Smooth muscle cell (in vitro differentiated cells): Measurements from ENCODE around the gene ALK. TPM values are rescaled to one million over a fixed set of nuclear protein-coding genes. Genes with fewer than 3 reads are reported as not detected.
A peak's percentile ranks its signal among the peaks of the same experiment; 100 is the strongest.

Experiments used
- DNase-seq: peaks from one replicate; lab custom pipeline; 2025; ENCODE audit not compliant: unreplicated experiment; lab: John Stamatoyannopoulos, UW
- H2AFZ ChIP-seq: fragments of 200-600 bp; sonication (generic); 2 replicates; pipeline ENCODE4 v1.6.0; 2016; ENCODE audit warnings: antibody characterized with exemption, low read depth, mild to moderate bottlenecking
- H3F3A ChIP-seq: fragments of 200-600 bp; sonication (generic); 2 replicates; pipeline ENCODE4 v1.6.0; 2017; ENCODE audit warnings: antibody characterized with exemption, low read depth
- H3K27ac ChIP-seq: fragments of 200-600 bp; sonication (generic); 2 replicates; pipeline ENCODE4 v1.5.1; 2016; ENCODE audit warnings: low read depth, mild to moderate bottlenecking
- H3K27me3 ChIP-seq: fragments of 200-600 bp; sonication (generic); 2 replicates; pipeline ENCODE4 v1.6.1; 2016; ENCODE audit warnings: low read depth, mild to moderate bottlenecking
- H3K36me3 ChIP-seq: fragments of 200-600 bp; sonication (generic); 2 replicates; pipeline ENCODE4 v1.5.1; 2016; ENCODE audit warnings: low read depth
- H3K4me1 ChIP-seq: fragments of 200-600 bp; sonication (generic); 2 replicates; pipeline ENCODE4 v1.5.1; 2016; ENCODE audit warnings: low read depth
- H3K4me2 ChIP-seq: fragments of 200-600 bp; sonication (generic); 2 replicates; pipeline ENCODE4 v1.6.0; 2016; ENCODE audit warnings: mild to moderate bottlenecking
- H3K4me3 ChIP-seq: fragments of 200-600 bp; sonication (generic); 2 replicates; pipeline ENCODE4 v1.5.1; 2016; ENCODE audit warnings: mild to moderate bottlenecking
- H3K79me2 ChIP-seq: fragments of 200-600 bp; sonication (generic); 2 replicates; pipeline ENCODE4 v1.6.0; 2016; ENCODE audit warnings: low read depth, mild to moderate bottlenecking
- H3K9ac ChIP-seq: fragments of 200-600 bp; sonication (generic); 2 replicates; pipeline ENCODE4 v1.6.0; 2016; ENCODE audit warnings: low read depth
- H3K9me3 ChIP-seq: fragments of 200-600 bp; sonication (generic); replicated peaks from 2 replicates; pipeline ENCODE4 v1.5.1; 2016; ENCODE audit warnings: low read depth
- H4K20me1 ChIP-seq: fragments of 200-600 bp; sonication (generic); 2 replicates; pipeline ENCODE4 v1.6.0; 2016; ENCODE audit warnings: low read depth
- WGBS: methylation state at CpG from one replicate; pipeline ENCODE4 v1.1.7; 2016; ENCODE audit warnings: low lambda C conversion rate; 5-methylcytosine and 5-hydroxymethylcytosine counted together
- polyA plus RNA-seq: library from polyadenylated mRNA; unstranded; fragments of >200 nt; fragmentation: Nextera tagmentation; extraction: Ambion mirVana; gene quantifications from 2 replicates; pipeline ENCODE4 v1.2.1, GENCODE V29; 2016
- total RNA-seq: library from RNA; depleted of rRNA; stranded (reverse); fragments of >200 nt; gene quantifications from 2 replicates; pipeline ENCODE4 v1.2.3, GENCODE V29; 2014
- TF ChIP-seq, protein P1 (sequence below): fragments of 200-600 bp; sonication (generic); IDR thresholded peaks from 2 replicates; pipeline ENCODE4 v1.5.1; 2017; ENCODE audit warnings: borderline replicate concordance, mild to moderate bottlenecking, antibody characterized with exemption; ENCODE audit not compliant: insufficient read depth, poor library complexity, severe bottlenecking

ALK gene
- total and polyA plus RNA-seq, 2 experiments from 2014 or later = 0.13 to 0.19 TPM

DNA sequence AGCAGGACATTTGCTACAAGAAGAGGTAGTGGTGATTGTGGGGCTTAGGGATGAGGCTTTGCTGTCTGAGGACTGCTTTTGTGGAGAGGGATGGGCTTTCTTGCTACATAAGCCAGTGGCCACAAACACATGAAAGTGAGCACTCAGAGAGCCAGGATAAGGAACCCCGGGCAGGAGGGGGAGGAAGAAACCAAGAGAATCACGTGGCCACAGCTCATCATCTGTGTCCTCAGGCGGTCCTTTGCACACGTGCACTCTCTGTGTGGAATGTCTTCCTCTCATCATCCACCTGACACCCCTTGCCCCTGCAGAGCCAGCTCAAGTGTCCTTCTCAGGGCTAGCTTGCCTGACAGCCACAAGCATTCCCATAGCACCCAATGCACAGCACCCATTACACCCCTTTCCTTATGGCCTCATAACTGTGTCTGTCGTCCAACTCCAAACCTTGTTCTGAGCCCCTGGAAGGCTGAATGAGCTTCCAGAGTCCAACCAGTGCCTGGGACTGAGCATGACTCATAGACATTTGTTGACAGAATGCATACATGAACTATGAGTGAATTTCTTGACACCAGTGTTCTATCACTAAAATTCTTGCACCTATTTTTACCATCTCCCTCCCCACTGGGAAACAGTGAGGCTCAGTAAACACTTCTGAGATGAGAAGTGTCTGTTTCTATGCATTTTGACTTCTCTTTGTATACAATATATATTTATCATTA is 398.3 kb downstream of the ALK start:
- peaks cover 5% of the 10 kb centered on the region for H3K27me3 ChIP-seq
- DNase-seq = no peak
- no peak overlapping the region for H2AFZ ChIP-seq
- no peaks in the 10 kb centered on the region for H3K36me3 ChIP-seq
- peak overlapping the region; percentile 45 for H3K4me2 ChIP-seq
- H3K4me3 ChIP-seq = no peak overlapping the region
- no peak overlapping the region for H3K27ac ChIP-seq
- no peaks in the 10 kb centered on the region for H4K20me1 ChIP-seq
- no peak overlapping the region for H3K9ac ChIP-seq
- TF ChIP-seq, protein P1, sequence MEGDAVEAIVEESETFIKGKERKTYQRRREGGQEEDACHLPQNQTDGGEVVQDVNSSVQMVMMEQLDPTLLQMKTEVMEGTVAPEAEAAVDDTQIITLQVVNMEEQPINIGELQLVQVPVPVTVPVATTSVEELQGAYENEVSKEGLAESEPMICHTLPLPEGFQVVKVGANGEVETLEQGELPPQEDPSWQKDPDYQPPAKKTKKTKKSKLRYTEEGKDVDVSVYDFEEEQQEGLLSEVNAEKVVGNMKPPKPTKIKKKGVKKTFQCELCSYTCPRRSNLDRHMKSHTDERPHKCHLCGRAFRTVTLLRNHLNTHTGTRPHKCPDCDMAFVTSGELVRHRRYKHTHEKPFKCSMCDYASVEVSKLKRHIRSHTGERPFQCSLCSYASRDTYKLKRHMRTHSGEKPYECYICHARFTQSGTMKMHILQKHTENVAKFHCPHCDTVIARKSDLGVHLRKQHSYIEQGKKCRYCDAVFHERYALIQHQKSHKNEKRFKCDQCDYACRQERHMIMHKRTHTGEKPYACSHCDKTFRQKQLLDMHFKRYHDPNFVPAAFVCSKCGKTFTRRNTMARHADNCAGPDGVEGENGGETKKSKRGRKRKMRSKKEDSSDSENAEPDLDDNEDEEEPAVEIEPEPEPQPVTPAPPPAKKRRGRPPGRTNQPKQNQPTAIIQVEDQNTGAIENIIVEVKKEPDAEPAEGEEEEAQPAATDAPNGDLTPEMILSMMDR = no peak
- 67% methylated on average over 3 of the region's 5 CpGs for WGBS
- no peaks in the 10 kb centered on the region for H3K79me2 ChIP-seq
- H3F3A ChIP-seq = peaks cover 2% of the 10 kb centered on the region
- H3K9me3 ChIP-seq = no peaks in the 10 kb centered on the region
- no peaks in the 10 kb centered on the region for H3K4me1 ChIP-seq

DNA sequence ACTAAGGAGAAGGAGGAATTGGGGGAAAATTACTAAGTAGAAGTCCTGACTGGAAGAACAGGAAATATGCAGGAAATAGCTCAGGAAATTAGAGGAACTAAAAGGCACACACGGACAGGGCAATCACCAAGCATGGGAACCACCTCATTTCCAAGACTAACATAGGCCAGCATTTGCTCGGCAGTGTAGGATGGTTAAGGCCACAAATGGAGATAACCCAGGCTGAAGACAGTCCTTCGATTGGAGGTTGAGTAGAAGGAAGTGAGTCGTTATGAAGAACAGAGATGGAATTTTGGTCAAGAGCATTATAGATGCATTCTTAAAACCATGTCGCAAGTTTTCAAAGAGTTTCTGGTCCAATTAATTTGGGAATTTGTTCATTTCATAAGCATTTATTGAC is 401.4 kb downstream of the ALK start:
- Histone ChIP-seq H3K79me2 (no peaks in the 10 kb centered on the region), H3K27ac (no peak overlapping the region)
- WGBS = 40% methylated on average over 5 of the region's 5 CpGs

DNA sequence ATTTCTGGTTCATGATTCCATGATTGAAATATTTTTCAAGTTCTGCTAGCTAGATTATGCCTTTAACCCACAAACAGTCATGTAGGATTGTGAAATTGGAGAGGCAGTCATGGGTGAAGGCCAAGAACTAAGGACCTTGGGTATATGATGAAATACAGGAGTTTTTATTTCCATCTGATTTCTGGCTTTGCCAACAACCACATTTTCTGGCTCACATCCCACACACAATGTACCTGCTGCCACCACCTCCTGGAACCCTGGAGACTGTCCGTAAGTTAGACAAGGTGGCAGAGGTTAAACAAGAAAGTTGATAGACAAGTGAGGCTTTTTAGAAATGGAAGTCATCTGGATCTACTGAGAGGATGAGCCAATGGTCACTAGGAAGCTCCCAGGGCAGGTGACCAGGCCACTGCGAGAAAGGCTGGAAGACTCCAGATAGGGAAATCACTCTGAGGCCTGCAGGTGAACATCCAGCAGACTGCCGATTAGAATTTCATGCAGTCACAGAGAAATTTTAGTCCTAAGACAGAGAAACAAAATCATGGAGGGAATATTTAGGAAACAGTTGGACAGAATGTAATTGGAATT is 402.0 kb downstream of the ALK start:
- no peak overlapping the region for H3K27ac ChIP-seq
- no peak for DNase-seq

More for the DNA sequence above, 401.4 kb downstream of the ALK start:
- TF ChIP-seq, protein P1 = no peak
- Histone ChIP-seq H3K4me1 (no peaks in the 10 kb centered on the region), H4K20me1 (no peaks in the 10 kb centered on the region), H3K36me3 (no peaks in the 10 kb centered on the region), H3K4me2 (no peak overlapping the region), H2AFZ (no peak overlapping the region), H3F3A (no peaks in the 10 kb centered on the region), H3K9ac (no peak overlapping the region), H3K9me3 (no peaks in the 10 kb centered on the region), H3K4me3 (no peak overlapping the region), H3K27me3 (peaks cover 13% of the 10 kb centered on the region)
- no peak for DNase-seq

More for the DNA sequence above, 402.0 kb downstream of the ALK start:
- Histone ChIP-seq H3K36me3 (no peaks in the 10 kb centered on the region), H3F3A (no peaks in the 10 kb centered on the region), H4K20me1 (no peaks in the 10 kb centered on the region), H3K4me3 (no peak overlapping the region), H2AFZ (no peak overlapping the region), H3K4me1 (no peaks in the 10 kb centered on the region), H3K9ac (no peak overlapping the region), H3K9me3 (no peaks in the 10 kb centered on the region), H3K79me2 (no peaks in the 10 kb centered on the region), H3K4me2 (no peak overlapping the region), H3K27me3 (peaks cover 13% of the 10 kb centered on the region)
- TF ChIP-seq, protein P1 = no peak
- 99% methylated on average over 3 of the region's 3 CpGs for WGBS
